HepG2 (cell line): ENCODE results near the gene SCAF11. TPM values are rescaled to one million over a fixed set of nuclear protein-coding genes. Genes with fewer than 3 reads are reported as not detected.

Experiments used
- ATAC-seq: fragments of 200-7000 bp; cut with Tn5 transposase; 3 replicates; pipeline ENCODE4 v1.9.1; 2020; ENCODE audit warnings: mild to moderate bottlenecking, moderate library complexity
- BruUV-seq: library from RNA; stranded (reverse); fragments of 400-500 nt; replicated peaks from 2 replicates; lab custom pipeline; 2021; lab: Mats Ljungman, UMichigan
- CTCF ChIA-PET: fragments of 300-600 bp; formaldehyde crosslinking; extraction: SDS; loops from one replicate; lab custom pipeline; 2021; ENCODE audit warnings: low total read pairs, inconsistent platforms, low intra/inter-chr PET ratio; lab: Yijun Ruan, JAX
- POLR2A ChIA-PET: fragments of 350-600 bp; sonication (Branson Sonifier 250); formaldehyde crosslinking; loops from one replicate; lab custom pipeline; 2020; ENCODE audit warnings: antibody characterized with exemption, inconsistent platforms; lab: Yijun Ruan, JAX
- DNase-seq: peaks from one replicate; pipeline ENCODE4 v3.0.0-alpha.2; 2015; ENCODE audit warnings: low spot score
- FAIRE-seq: peaks from 3 replicates; lab custom pipeline; 2011; peaks lifted over from hg19 to GRCh38; lab: Jason Lieb, UNC
- H2AFZ ChIP-seq: one replicate; pipeline ENCODE4 v1.6.1; 2011; ENCODE audit warnings: low read length, inconsistent platforms
- H3K27ac ChIP-seq: fragments of 300-600 bp; 3 replicates; pipeline ENCODE4 v1.8.0; 2011; ENCODE audit warnings: mixed run types, mild to moderate bottlenecking, mixed read lengths, low read length, inconsistent platforms; ENCODE audit not compliant: insufficient read depth; ENCODE audit errors: extremely low read length
- H3K27me3 ChIP-seq, 2 experiments: fragments of 200-600 bp in 1 of 2; 2 replicates in 1 of 2; 3 replicates in 1 of 2; pipeline versions ENCODE4 v1.6.0 to v1.8.0; 2011; ENCODE audit warnings: low read length in 2 of 2, mild to moderate bottlenecking in 2 of 2, moderate library complexity in 2 of 2, inconsistent platforms in 1 of 2; ENCODE audit not compliant: insufficient read depth in 2 of 2, control insufficient read depth in 1 of 2
- H3K36me3 ChIP-seq, 2 experiments: fragments of 200-600 bp in 1 of 2; replicated peaks in 1 of 2; 2 replicates in 1 of 2; 3 replicates in 1 of 2; pipeline versions ENCODE4 v1.5.1 to v1.8.0; 2011; ENCODE audit warnings: low read length in 2 of 2, inconsistent platforms in 1 of 2; ENCODE audit not compliant: insufficient read depth in 2 of 2, control insufficient read depth in 1 of 2
- H3K4me1 ChIP-seq: 2 replicates; pipeline ENCODE4 v1.5.1; 2012; ENCODE audit warnings: low read length, inconsistent platforms; ENCODE audit not compliant: insufficient read depth
- H3K4me2 ChIP-seq: 2 replicates; pipeline ENCODE4 v1.6.0; 2011; ENCODE audit warnings: low read depth, low read length, inconsistent platforms
- H3K4me3 ChIP-seq, 3 experiments: fragments of 200-600 bp in 1 of 3; sonication (generic), shearing (Covaris generic) in 1 of 3; replicated peaks in 1 of 3; 2 replicates each; pipeline ENCODE4 v1.5.1; 2011 to 2016; ENCODE audit warnings: low read length in 3 of 3, inconsistent platforms in 2 of 3, low read depth in 2 of 3, mild to moderate bottlenecking in 2 of 3, control low read depth in 1 of 3, mixed read lengths in 1 of 3; ENCODE audit not compliant: insufficient read depth in 1 of 3
- H3K79me2 ChIP-seq: one replicate; pipeline ENCODE4 v1.6.1; 2011; ENCODE audit warnings: low read length, inconsistent platforms; ENCODE audit not compliant: insufficient read depth
- H3K9ac ChIP-seq: 2 replicates; pipeline ENCODE4 v1.6.0; 2011; ENCODE audit warnings: mild to moderate bottlenecking, low read depth, low read length, inconsistent platforms; ENCODE audit not compliant: insufficient read depth
- H3K9me3 ChIP-seq: 2 replicates; pipeline ENCODE4 v1.5.1; 2012; ENCODE audit warnings: mild to moderate bottlenecking, low read length
- H4K20me1 ChIP-seq: 2 replicates; pipeline ENCODE4 v1.6.0; 2011; ENCODE audit warnings: inconsistent platforms, mild to moderate bottlenecking, low read length, moderate library complexity; ENCODE audit not compliant: insufficient read depth
- ELF1 ChIP-seq: sonication (generic); formaldehyde crosslinking; IDR thresholded peaks from 2 replicates; pipeline ENCODE4 v1.4.0; 2020; ENCODE audit warnings: missing genetic modification reagents
- HMGA1 ChIP-seq: sonication (generic); formaldehyde crosslinking; conservative IDR thresholded peaks from 2 replicates; pipeline ENCODE4 v1.4.0; 2020; ENCODE audit warnings: missing genetic modification reagents
- SAP130 ChIP-seq: IDR thresholded peaks from 2 replicates; pipeline ENCODE4 v1.6.1; 2016; ENCODE audit warnings: low read depth
- SKIL ChIP-seq: sonication (generic); formaldehyde crosslinking; IDR thresholded peaks from 2 replicates; pipeline ENCODE4 v1.8.0; 2022; ENCODE audit warnings: missing genetic modification reagents, mild to moderate bottlenecking, moderate library complexity, borderline replicate concordance
- SP5 ChIP-seq: IDR thresholded peaks from 2 replicates; pipeline ENCODE4 v1.6.1; 2016; ENCODE audit warnings: low read depth, borderline replicate concordance
- ZNF318 ChIP-seq: sonication (generic); formaldehyde crosslinking; IDR thresholded peaks from 2 replicates; pipeline ENCODE4 v1.4.0; 2020; ENCODE audit warnings: mild to moderate bottlenecking, missing genetic modification reagents
- in situ Hi-C: cut with HindIII; loops from 2 replicates; pipeline ENCODE4 v1.10.0; 2017; ENCODE audit warnings: low pct_unique_long_range_greater_than_20kb; ENCODE audit not compliant: extremely low pct_ligation_motif_present
- intact Hi-C: fragments of 100-400 bp; cut with micrococcal nuclease; formaldehyde crosslinking; loops from one replicate; pipeline ENCODE4 v1.10.0; 2022; ENCODE audit not compliant: unreplicated experiment
- polyA plus RNA-seq, 8 experiments: library from polyadenylated mRNA; depleted of rRNA in 3 of 8; stranded (reverse) in 7 of 8; unstranded in 1 of 8; fragments of >200 nt; fragmentation: Illumina TruSeq in 4 of 8; extraction: Trizol in 4 of 8; gene quantifications; 2 replicates each; pipeline versions ENCODE4 v1.2.1 to v1.2.3, GENCODE V29; 2011 to 2016; ENCODE audit warnings: low read depth in 4 of 8, missing spikeins in 1 of 8, mixed read lengths in 1 of 8; ENCODE audit not compliant: insufficient read depth in 1 of 8
- total RNA-seq, 5 experiments: library from RNA; depleted of rRNA; stranded (reverse); fragments of >200 nt; fragmentation: Illumina TruSeq; extraction: Trizol; gene quantifications; 2 replicates each; pipeline ENCODE4 v1.2.3, GENCODE V29; 2016; ENCODE audit warnings: low read depth in 1 of 5
- TF ChIP-seq, protein P1 (sequence below): IDR thresholded peaks from 2 replicates; pipeline ENCODE4 v1.6.1; 2016; ENCODE audit warnings: missing genetic modification reagents, missing compliant biosample characterization
- TF ChIP-seq, protein P2 (sequence below): sonication (generic); formaldehyde crosslinking; IDR thresholded peaks from 2 replicates; pipeline ENCODE4 v1.4.0; 2020; ENCODE audit warnings: missing genetic modification reagents

SCAF11 gene
- total and polyA plus RNA-seq, 2 of the 13 experiments (the other 11 are each of a cell fraction or from before 2014, with no cell fraction given) = 26.9 to 38.3 TPM

DNA sequence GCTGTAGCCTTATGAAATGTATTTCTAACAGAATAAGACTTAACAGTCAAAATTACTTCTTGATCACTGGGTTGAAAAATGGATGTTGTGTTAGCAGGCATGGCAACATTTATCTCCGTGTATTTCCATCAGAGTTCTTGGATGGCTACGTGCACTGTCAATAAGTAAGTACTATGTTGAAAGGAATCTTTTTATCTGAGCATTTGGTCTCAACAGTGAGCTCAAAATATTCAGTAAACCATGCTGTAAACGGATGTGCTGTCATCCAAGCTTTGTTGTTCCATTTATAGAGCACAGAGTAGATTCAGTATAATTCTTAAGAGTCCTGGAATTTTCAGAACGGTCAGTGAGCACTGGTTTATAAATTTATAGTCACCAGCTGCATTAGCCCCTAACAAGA lies 15.5 kb downstream of the SCAF11 start (continued):
- TF ChIP-seq, protein P1, sequence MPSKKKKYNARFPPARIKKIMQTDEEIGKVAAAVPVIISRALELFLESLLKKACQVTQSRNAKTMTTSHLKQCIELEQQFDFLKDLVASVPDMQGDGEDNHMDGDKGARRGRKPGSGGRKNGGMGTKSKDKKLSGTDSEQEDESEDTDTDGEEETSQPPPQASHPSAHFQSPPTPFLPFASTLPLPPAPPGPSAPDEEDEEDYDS (CRISPR knock-in tag) = no peak
- no peak for TF ChIP-seq SKIL (CRISPR knock-in tag)
- TF ChIP-seq, all 625 proteins: peak for 0

DNA sequence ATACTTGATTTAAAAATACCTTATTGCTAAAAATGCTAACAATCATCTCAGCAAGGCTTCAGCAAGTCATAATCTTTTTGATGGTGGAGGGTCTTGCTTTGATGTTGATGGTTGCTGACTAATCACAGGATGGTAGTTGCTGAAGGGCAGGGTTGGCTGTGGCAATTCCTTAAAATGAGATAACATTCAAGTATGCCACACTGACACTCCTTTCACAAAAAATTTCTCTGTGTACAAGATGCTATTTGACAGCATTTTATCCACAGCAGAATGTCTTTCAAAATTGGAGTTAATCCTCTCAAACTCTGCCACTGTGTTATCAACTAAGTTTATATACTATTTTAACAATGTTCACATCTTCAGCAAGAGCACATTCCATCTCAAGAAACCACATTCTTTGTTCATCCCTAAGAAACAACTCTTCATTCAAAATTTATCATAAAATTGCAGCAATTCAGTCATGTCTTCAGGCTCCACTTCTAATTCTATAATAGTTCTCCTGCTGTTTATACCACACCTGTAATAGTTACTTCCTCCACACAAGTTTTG lies 16.1 kb downstream of the SCAF11 start:
- ATAC-seq (no peak), DNase-seq (no peak), FAIRE-seq (no peak)
- peaks cover 18% of the 10 kb centered on the region for H3K4me1 ChIP-seq
- H3K27ac ChIP-seq = no peak overlapping the region
- no peak overlapping the region for H2AFZ ChIP-seq
- H3K79me2 ChIP-seq = peaks cover 95% of the 10 kb centered on the region
- no TSS peak for BruUV-seq
- peaks cover 0 to 36% of the 10 kb centered on the region in 2 experiments; a peak in 2 of 5 replicates for H3K36me3 ChIP-seq
- intact Hi-C loops = no loop called here
- in situ Hi-C loops = no loop called here
- CTCF ChIA-PET = no interaction called here
- H3K4me2 ChIP-seq = no peak overlapping the region
- no peaks in the 10 kb centered on the region for H3K9me3 ChIP-seq
- no peak overlapping the region for H3K4me3 ChIP-seq
- no peak overlapping the region for H3K9ac ChIP-seq
- H4K20me1 ChIP-seq = peaks cover 47% of the 10 kb centered on the region
- POLR2A ChIA-PET = no interaction called here
- H3K27me3 ChIP-seq = no peaks in the 10 kb centered on the region
- no peak for TF ChIP-seq ELF1 (CRISPR knock-in tag)
- no peak for TF ChIP-seq ZNF318 (CRISPR knock-in tag)
- TF ChIP-seq SP5 (CRISPR knock-in tag) = no peak
- TF ChIP-seq HMGA1 (CRISPR knock-in tag) = no peak
- TF ChIP-seq SAP130 (CRISPR knock-in tag) = no peak
- TF ChIP-seq, protein P2, sequence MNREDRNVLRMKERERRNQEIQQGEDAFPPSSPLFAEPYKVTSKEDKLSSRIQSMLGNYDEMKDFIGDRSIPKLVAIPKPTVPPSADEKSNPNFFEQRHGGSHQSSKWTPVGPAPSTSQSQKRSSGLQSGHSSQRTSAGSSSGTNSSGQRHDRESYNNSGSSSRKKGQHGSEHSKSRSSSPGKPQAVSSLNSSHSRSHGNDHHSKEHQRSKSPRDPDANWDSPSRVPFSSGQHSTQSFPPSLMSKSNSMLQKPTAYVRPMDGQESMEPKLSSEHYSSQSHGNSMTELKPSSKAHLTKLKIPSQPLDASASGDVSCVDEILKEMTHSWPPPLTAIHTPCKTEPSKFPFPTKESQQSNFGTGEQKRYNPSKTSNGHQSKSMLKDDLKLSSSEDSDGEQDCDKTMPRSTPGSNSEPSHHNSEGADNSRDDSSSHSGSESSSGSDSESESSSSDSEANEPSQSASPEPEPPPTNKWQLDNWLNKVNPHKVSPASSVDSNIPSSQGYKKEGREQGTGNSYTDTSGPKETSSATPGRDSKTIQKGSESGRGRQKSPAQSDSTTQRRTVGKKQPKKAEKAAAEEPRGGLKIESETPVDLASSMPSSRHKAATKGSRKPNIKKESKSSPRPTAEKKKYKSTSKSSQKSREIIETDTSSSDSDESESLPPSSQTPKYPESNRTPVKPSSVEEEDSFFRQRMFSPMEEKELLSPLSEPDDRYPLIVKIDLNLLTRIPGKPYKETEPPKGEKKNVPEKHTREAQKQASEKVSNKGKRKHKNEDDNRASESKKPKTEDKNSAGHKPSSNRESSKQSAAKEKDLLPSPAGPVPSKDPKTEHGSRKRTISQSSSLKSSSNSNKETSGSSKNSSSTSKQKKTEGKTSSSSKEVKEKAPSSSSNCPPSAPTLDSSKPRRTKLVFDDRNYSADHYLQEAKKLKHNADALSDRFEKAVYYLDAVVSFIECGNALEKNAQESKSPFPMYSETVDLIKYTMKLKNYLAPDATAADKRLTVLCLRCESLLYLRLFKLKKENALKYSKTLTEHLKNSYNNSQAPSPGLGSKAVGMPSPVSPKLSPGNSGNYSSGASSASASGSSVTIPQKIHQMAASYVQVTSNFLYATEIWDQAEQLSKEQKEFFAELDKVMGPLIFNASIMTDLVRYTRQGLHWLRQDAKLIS = no peak
